ENCODE results near the gene UMAD1.

Gene UMAD1

GRCh38 chr7:7695111-7695817 lies 54.7 kb downstream of the UMAD1 start:
- DNase-seq, result no peak

- DNase-seq, result no peak
These were observed 56.0 kb downstream of the UMAD1 start for GRCh38 chr7:7696458-7697119.

DNA sequence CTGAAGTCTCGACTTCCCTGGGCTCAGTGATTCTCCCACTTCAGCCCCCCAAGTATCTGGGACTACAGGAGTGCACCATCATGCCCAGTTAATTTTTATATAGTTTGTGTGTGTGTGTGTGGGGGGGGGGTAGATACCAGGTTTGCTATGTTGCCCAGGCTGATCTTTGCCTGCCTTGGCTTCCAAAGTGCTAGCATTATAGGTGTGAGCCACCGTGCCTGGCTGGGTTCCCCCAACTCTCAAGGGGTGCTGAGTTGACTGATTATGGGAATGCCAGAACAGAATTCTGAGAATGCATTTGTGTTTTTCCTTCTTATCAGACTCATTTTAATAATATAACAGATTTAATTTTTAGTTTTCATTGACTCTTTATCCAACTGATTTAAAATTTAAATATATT lies 58.4 kb downstream of the UMAD1 start:
- DNase-seq, result no peak

GRCh38 chr7:7699380-7699779 lies 58.8 kb downstream of the UMAD1 start:
- DNase-seq, result no peak

GRCh38 chr7:7699970-7700369 lies 59.4 kb downstream of the UMAD1 start:
- no peak for DNase-seq

DNA sequence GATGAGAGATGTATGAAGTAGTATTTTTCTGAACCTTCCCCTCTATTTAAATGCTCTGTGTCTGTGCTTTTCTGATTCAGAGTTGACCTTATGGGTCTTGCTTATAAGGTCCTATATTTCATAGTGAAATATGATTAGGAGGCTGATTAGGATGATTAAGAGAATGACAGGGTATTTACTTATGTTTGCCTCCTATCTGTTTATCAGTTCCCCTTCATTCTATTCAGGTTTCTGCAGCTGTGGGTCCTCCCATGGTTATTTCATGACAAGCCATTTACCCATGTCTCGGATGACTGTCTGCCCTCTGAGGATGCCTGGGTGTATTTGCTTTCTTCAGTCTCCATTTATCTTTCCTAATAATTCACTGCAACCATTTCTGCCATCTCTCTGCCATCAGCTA lies 61.0 kb downstream of the UMAD1 start:
- no peak for DNase-seq

- no peak for DNase-seq
These were observed 62.3 kb downstream of the UMAD1 start for GRCh38 chr7:7702826-7703225.

GRCh38 chr7:7703427-7703826 lies 62.9 kb downstream of the UMAD1 start:
- no peak for DNase-seq

DNA sequence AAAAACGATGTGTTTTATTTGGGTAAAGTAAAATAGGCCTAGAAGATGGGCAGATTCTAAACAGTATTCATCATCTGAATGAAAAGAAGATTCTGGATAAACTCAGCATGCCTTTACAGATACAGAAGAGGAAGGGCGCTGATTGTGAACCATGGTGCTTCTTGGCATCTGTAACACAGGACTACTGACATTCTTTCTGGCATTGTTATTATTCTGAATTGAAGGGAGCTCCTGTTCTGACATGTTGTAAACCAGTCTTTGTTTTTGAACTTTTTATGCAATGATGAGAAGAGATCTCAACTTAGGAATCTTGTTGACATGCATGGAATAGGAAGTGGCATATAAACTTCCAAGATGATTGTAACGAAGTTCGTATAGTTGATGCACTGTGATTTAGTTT lies 64.3 kb downstream of the UMAD1 start:
- no peak for DNase-seq

DNA sequence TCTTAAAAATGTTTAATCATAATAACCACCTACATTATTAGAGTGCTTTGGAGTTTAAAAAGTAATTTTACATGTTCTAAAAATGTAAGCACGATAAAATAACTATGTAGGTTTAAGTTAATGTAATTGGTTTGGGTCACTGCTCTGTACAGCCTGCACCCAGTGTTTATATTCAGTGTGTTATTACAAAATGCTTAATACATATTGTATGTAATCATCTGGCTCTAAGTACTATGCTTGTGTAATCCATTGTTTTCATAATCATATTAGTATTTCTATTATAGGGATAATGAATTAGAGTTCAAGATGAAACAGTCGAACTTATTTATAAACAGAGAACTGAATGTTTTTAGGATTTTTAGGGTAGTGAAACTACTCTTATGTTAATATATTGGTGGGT lies 64.8 kb downstream of the UMAD1 start:
- DNase-seq, result no peak

- DNase-seq, result no peak
These were observed 65.6 kb downstream of the UMAD1 start for GRCh38 chr7:7706101-7706511.

DNA sequence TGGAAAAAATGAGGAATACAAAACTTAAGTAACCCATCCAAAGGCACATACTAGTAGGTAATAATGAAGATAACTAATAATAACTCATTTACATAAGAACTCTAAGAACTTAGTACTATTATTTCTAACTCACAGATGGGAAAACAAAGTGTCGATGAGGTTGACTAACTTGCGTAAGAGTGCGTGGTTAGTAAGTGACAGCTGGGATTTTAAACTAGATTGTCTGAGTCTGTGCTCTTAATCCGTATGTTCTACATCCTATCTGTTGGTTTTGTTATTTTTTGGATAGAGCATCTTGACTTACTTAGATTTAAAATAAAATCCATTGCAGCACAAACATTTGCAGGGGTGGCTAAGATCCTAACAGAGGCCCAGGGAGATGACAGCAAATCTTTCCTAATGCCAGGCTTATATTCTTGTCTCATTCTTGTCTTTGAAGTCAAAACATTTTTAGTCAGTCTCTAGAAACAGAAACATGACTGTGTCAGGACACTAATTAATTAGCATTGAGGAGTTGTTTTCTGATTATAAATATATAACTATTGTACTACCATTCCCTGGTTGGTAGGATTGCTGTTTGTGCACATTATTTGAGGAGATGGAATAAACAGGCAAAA lies 66.1 kb downstream of the UMAD1 start:
- DNase-seq, result no peak

GRCh38 chr7:7707246-7707645 lies 66.7 kb downstream of the UMAD1 start:
- no peak for DNase-seq

DNA sequence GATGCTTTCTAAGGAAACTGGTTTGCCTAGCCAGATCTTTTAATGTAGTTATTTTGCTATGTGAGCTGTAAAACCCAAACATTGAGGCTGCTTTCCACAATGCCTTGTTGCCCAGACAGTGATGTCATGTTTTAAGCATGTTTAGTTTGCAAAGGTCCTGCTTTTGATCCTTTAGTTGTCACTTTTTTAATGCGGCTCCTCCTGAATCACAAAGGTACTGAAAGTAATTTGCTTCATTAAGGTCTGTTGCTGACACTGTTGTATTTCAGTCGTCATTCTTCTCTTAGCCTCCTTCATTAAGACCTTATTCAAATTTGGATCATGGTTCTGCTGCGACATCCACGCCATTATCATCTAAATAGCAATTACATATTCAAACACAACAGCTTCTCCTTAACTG lies 67.3 kb downstream of the UMAD1 start:
- DNase-seq, result no peak

- no peak for DNase-seq
These were observed 68.7 kb downstream of the UMAD1 start for GRCh38 chr7:7709291-7709690.

DNA sequence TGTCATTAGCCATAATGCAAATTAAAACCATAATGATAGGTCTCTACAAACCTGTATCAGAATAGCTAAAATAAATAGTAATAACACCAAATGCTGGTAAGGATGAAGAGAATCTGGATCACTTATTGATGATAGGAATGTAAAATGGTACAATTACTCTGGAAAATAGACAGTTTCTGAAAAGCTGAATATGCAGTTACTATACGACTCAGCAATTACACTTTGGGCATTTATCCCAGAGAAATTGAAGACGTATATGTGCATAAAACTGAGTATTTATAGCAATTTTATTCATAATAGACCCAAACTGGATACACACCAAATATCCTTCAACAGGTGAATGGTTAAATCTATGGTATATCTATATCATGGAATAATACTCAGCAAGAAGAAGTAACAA lies 69.9 kb downstream of the UMAD1 start:
- no peak for DNase-seq

DNA sequence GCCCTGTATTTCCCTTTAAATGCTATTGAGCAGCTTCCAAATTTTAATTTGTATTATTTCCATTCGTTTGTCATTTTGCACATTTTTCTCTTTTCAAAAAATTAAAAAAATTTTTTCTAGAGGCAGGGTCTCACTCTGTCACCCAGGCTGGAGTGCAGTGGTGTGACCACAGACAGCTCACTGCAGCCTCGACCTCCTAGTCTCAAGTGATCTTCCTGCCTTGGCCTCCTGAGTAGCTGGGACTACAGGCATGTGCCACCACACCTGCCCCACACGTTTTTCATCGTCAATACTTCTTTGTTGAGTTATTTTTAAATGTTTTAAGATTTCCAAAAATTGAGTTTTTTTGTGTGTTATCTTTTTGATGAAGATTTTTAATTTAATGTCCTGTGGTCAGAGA lies 73.2 kb downstream of the UMAD1 start:
- DNase-seq, result no peak

DNA sequence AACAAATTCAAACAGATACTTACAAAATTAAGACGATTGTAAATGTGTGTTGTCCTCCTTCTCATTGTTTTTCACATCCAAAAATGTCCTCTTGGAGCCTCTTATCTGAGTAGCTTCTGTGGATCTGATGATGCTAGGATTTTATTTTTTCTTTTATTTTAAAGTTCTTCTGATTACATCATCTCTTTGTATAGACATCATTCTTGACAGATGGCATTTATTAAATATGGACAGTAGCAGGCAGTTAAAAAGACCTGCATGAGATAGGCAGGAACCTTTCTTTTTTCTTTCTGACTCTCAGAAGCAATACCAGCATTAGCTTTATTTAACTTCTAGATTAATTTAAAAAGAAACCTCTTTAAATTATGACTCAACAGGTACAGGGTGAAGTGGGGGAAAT lies 77.9 kb downstream of the UMAD1 start, which contains the start of gene RPA3:
RPA3 (minus strand) TSS at position 116 of the 400 bp plus-strand sequence. CDS start 78,189 bp downstream, outside the sequence.
- no peak for DNase-seq

DNA sequence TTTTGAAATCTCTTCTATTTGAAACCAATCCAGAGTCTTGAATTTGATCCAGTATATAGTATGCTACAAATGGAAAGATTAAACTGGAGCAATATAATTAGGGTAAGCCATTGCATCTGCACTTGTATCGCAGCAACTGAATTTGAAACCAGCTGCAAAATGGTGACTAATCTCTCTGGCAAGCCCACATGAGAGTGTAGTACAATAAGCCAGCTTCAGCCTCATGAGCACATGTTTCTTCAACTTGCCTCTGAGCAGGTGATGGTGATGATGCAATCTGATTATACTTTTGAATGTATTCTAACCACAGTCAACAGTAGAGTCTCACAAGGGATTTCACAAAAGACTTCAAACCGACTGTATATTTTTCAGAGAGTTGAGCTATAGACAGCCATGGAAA lies 78.7 kb downstream of the UMAD1 start:
- DNase-seq, result no peak

GRCh38 chr7:7720193-7720592 lies 79.6 kb downstream of the UMAD1 start:
- DNase-seq, result no peak

DNA sequence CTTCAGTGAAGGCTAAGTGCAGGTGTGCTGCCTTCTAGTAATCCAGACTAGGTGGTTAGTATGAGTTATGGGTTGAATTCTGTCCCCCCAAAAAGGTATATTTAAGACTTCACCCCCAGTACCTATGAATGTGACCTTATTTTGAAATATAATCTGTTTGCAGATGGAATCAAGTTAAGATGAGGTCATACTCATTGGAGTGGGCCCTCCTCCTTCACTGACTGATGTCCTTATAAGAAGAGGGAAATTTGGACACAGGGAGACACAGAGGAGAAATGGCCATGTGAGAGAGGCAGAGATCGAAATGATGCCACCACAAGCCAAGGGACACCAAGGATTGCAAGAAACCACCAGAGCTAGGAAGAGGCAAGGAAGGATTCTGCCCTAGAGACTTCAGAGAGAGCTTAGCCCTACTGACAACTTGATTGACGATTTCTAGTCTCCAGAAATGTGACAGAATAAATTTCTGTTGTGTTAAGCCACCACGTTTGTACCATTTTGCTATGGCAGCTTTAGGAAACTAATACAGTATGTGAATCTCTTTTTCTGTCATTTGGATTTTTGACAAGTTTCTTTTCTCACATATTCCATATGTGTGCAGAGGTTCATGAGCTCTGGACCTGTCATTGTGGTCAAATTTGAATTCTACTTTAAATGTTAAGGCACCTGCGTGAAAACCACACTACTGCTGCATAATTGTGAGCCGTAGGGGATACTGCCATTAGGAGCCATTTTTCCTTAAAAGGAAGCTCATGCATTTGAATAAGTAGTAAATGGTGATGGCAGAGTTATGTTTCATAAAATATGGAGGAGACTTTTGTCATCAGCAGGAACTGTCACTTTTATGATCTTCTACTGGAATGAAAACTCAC lies 80.4 kb downstream of the UMAD1 start:
- no peak for DNase-seq

- DNase-seq, result no peak
These were observed 91.2 kb downstream of the UMAD1 start for GRCh38 chr7:7731732-7732131.

DNA sequence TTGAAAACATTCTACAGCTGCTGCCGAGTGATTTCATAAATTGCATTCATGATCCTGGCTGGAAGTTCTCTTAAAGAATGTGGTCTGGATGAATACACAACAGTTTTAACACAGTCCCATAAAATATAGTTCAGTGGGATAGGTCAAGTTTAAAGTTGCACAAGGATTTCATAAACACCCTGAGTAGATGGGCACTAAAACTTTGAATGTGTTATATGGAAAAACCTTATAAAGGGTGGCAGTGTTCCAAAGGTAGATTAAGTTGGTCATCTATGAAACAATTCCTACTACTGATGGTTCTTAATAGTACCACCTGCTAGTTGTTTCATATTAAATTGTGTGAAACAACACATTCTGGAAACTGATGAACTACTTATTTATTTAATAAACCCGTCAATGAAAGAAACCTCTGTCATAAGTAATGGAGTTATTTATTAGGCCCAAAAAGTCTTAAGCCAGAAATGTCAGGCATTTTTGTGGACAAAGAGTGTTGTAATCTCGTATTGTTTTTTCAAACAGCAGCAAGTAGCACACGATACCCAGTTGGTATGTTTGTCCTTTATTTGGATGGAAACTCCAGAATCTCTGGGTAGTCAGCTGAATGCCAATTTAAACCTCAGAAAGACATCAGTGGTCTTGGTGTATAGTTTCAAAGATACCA lies 92.2 kb downstream of the UMAD1 start:
- no peak for DNase-seq

All from activated CD4-positive, alpha-beta T cell treated with anti-CD3 and anti-CD28 coated beads for 1 hour (primary cell).